ENCODE results near the gene EXOC3L1. TPM values are rescaled to one million over a fixed set of nuclear protein-coding genes. Genes with fewer than 3 reads are reported as not detected.

Gene EXOC3L1
- total RNA-seq, 2 donors from 2014 or later: 0.37 to 1.5 TPM

- H3K4me1 Mint-ChIP-seq: peaks cover 48% of the 10 kb centered on the region
- ATAC-seq (replicated peaks): peak; percentile 24
- H3K4me3 Mint-ChIP-seq: peak overlapping the region; percentile 99
- H3K9me3 Mint-ChIP-seq: no peaks in the 10 kb centered on the region
- H3K36me3 Mint-ChIP-seq (ENCODE audit: low read depth): peaks cover 90% of the 10 kb centered on the region
- peak overlapping the region; percentile 92 for H3K27ac Mint-ChIP-seq
- H3K27me3 Mint-ChIP-seq: peaks cover 20% of the 10 kb centered on the region
Measured at GRCh38 chr16:67170949-67171649, 18.8 kb downstream of the EXOC3L1 start.

- Mint-ChIP-seq H3K4me3 (peak within 1 kb of the TSS; percentile 99), H3K27me3 (peaks cover 21% of the 10 kb centered on the region), H3K27ac (peak within 1 kb of the TSS; percentile 92), H3K4me1 (peaks cover 42% of the 10 kb centered on the region), H3K9me3 (no peaks in the 10 kb centered on the region), H3K36me3 (ENCODE audit: low read depth) (peaks cover 86% of the 10 kb centered on the region)
- peak; percentile 69 for ATAC-seq (replicated peaks)
Measured at GRCh38 chr16:67170168-67170948, 19.6 kb downstream of the EXOC3L1 start, which contains the start of gene NOL3. Gene NOL3 (plus strand): TSS chr16:67170538.

- peaks cover 84% of the 10 kb centered on the region for H3K36me3 Mint-ChIP-seq (ENCODE audit: low read depth)
- no peaks in the 10 kb centered on the region for H3K9me3 Mint-ChIP-seq
- H3K27ac Mint-ChIP-seq: peak overlapping the region; percentile 92
- H3K4me3 Mint-ChIP-seq: peak overlapping the region; percentile 99
- peaks cover 39% of the 10 kb centered on the region for H3K4me1 Mint-ChIP-seq
- ATAC-seq (replicated peaks): no peak
- peaks cover 25% of the 10 kb centered on the region for H3K27me3 Mint-ChIP-seq
Measured at GRCh38 chr16:67169642-67170167, 20.2 kb downstream of the EXOC3L1 start.

- H3K27me3 Mint-ChIP-seq: peaks cover 25% of the 10 kb centered on the region
- peak overlapping the region; percentile 99 for H3K4me3 Mint-ChIP-seq
- H3K4me1 Mint-ChIP-seq: peaks cover 39% of the 10 kb centered on the region
- H3K9me3 Mint-ChIP-seq: no peaks in the 10 kb centered on the region
- no peak for ATAC-seq (replicated peaks)
- no peak overlapping the region for H3K27ac Mint-ChIP-seq
- H3K36me3 Mint-ChIP-seq (ENCODE audit: low read depth): peaks cover 80% of the 10 kb centered on the region
Measured at GRCh38 chr16:67169011-67169451, 20.9 kb downstream of the EXOC3L1 start.

- Mint-ChIP-seq H3K9me3 (no peaks in the 10 kb centered on the region), H3K27me3 (peaks cover 19% of the 10 kb centered on the region), H3K4me1 (peaks cover 30% of the 10 kb centered on the region), H3K27ac (no peak overlapping the region), H3K36me3 (ENCODE audit: low read depth) (peaks cover 79% of the 10 kb centered on the region), H3K4me3 (peak overlapping the region; percentile 99)
- no peak for ATAC-seq (replicated peaks)
Measured at GRCh38 chr16:67167588-67167987, 22.3 kb downstream of the EXOC3L1 start.

DNA sequence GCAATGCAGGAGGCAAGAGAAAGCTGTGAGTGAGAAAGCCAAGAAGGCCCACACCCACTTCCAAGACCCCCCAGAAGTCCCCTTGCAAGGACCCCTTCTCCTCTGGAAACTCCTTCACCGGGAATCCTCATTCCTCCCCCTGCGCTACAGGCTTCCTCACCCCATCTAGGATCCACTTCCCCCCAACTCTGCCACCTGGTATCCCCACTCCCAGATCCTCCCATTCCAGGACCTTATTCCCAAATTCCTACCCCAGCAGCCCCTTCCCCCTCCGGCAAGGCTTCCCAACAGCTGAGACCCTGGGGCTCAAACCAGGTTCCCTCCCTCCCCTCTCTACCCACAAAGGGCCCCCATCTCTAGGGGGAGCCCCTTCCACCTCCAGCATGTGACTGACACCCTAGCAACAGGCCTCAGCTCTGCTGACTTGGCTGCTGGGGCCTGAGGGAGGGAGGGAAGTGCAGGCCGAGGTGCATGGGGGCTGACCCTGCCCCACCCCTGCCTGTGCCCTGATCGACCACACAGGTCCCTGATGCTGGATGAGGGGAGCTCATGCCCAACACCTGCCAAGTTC lies 23.3 kb downstream of the EXOC3L1 start:
- H3K4me1 Mint-ChIP-seq: peaks cover 25% of the 10 kb centered on the region
- peak overlapping the region; percentile 66 for H3K27ac Mint-ChIP-seq
- peaks cover 85% of the 10 kb centered on the region for H3K36me3 Mint-ChIP-seq (ENCODE audit: low read depth)
- ATAC-seq (replicated peaks): no peak
- peaks cover 19% of the 10 kb centered on the region for H3K27me3 Mint-ChIP-seq
- H3K4me3 Mint-ChIP-seq: peak overlapping the region; percentile 99
- H3K9me3 Mint-ChIP-seq: no peaks in the 10 kb centered on the region

DNA sequence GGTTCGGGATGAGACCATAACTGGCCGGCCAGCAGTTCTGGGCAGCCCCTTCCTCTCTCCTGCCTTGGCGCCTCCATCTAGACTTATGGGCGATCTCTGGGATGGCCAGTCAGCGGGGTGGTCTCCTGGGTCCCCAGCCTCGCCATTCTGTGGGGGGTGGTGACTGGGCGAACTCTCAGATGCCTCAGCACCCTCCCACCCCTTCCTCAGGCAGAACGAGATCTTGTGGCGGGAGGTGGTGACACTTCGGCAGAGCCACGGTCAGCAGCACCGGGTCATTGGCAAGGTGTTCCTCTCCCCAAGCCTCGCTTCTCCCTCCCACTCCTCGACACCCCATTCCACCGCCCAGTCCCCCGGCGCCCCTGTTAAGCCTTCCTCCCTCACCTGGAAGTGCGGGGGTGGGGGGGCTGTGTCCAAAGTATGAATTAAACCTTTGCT lies 23.8 kb downstream of the EXOC3L1 start:
- ATAC-seq (replicated peaks): no peak
- Mint-ChIP-seq H3K9me3 (no peaks in the 10 kb centered on the region), H3K4me1 (peaks cover 20% of the 10 kb centered on the region), H3K4me3 (peak overlapping the region; percentile 99), H3K36me3 (ENCODE audit: low read depth) (peaks cover 85% of the 10 kb centered on the region), H3K27ac (peak overlapping the region; percentile 66), H3K27me3 (peaks cover 16% of the 10 kb centered on the region)

DNA sequence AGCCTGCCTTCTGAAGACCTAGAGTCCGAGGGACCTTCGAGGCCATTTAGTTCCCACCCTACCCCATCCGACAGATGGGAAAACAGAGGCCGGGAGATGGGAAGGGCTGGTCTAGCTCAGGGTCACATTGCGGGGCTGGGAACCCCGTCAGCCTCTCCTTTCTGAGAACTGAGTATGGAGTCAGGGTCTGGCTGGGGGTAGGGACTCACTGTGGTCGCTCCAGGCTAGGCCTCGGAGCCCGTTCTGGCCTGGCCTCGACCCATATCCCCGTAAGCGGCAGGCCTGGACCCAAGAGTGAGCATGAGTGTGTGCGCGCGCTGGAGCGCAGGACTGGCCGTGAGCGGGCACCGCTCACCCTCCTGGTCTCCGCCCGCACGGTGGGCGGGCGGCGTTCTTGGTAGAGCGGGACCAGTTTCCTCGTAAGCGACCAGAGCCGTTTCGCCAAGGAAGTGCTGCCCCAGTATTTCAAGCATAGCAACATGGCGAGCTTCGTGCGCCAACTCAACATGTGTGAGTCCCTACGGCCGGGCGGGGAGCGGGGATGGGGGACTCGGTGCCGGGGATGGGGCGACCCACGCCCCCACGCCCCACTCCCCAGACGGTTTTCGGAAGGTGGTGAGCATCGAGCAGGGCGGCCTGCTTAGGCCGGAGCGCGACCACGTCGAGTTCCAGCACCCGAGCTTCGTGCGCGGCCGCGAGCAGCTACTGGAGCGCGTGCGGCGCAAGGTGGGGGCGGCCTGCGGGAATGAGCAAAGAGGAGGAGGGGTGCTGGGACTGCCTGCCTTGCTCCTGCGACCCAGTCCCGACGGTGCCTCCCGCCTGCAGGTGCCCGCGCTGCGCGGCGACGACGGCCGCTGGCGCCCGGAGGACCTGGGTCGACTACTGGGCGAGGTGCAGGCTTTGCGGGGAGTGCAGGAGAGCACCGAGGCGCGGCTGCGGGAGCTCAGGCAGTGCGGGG lies 24.5 kb downstream of the EXOC3L1 start:
- Mint-ChIP-seq H3K36me3 (ENCODE audit: low read depth) (peaks cover 85% of the 10 kb centered on the region), H3K4me1 (peaks cover 15% of the 10 kb centered on the region), H3K27ac (no peak overlapping the region), H3K9me3 (no peaks in the 10 kb centered on the region), H3K27me3 (peaks cover 13% of the 10 kb centered on the region), H3K4me3 (peak overlapping the region; percentile 99)
- ATAC-seq (replicated peaks): no peak

DNA sequence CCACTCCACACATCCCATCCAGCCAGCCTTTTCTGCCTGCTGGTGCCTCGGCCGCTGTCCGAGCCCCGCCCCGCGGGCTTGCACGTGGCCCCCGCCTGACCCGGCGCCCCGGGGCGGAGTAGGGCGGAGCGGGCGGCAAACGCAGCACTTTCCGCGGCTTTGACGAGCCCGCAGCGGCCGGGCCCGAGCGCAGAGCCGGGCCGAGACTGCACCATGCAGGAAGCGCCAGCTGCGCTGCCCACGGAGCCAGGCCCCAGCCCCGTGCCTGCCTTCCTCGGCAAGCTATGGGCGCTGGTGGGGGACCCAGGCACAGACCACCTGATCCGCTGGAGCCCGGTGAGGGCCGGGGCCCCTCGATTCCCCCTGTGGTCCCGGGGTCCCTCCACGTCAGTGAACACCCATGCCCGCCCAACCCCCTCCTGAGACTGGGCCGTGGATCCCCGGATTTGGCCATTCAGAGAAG lies 25.3 kb downstream of the EXOC3L1 start, which contains the start of gene HSF4:
HSF4 (plus strand) TSS at position 147 of the 463 bp plus-strand sequence; CDS start at position 214, 67 bp downstream.
- peaks cover 83% of the 10 kb centered on the region for H3K36me3 Mint-ChIP-seq (ENCODE audit: low read depth)
- no peak for ATAC-seq (replicated peaks)
- no peak within 1 kb of the TSS for H3K27ac Mint-ChIP-seq
- H3K9me3 Mint-ChIP-seq: no peaks in the 10 kb centered on the region
- H3K27me3 Mint-ChIP-seq: peaks cover 13% of the 10 kb centered on the region
- peak within 1 kb of the TSS; percentile 99 for H3K4me3 Mint-ChIP-seq
- H3K4me1 Mint-ChIP-seq: peaks cover 10% of the 10 kb centered on the region

GRCh38 chr16:67163999-67164558 lies 25.9 kb downstream of the EXOC3L1 start:
- no peak for ATAC-seq (replicated peaks)
- Mint-ChIP-seq H3K27me3 (peaks cover 13% of the 10 kb centered on the region), H3K36me3 (ENCODE audit: low read depth) (peaks cover 82% of the 10 kb centered on the region), H3K27ac (no peak overlapping the region), H3K4me3 (peak overlapping the region; percentile 94), H3K4me1 (peaks cover 10% of the 10 kb centered on the region), H3K9me3 (no peaks in the 10 kb centered on the region)

GRCh38 chr16:67163164-67163998 lies 26.6 kb downstream of the EXOC3L1 start:
- H3K4me1 Mint-ChIP-seq: peaks cover 13% of the 10 kb centered on the region
- H3K27me3 Mint-ChIP-seq: peaks cover 13% of the 10 kb centered on the region
- no peaks in the 10 kb centered on the region for H3K9me3 Mint-ChIP-seq
- H3K4me3 Mint-ChIP-seq: peak overlapping the region; percentile 94
- peak; percentile 1 for ATAC-seq (replicated peaks)
- H3K27ac Mint-ChIP-seq: no peak overlapping the region
- peaks cover 82% of the 10 kb centered on the region for H3K36me3 Mint-ChIP-seq (ENCODE audit: low read depth)

DNA sequence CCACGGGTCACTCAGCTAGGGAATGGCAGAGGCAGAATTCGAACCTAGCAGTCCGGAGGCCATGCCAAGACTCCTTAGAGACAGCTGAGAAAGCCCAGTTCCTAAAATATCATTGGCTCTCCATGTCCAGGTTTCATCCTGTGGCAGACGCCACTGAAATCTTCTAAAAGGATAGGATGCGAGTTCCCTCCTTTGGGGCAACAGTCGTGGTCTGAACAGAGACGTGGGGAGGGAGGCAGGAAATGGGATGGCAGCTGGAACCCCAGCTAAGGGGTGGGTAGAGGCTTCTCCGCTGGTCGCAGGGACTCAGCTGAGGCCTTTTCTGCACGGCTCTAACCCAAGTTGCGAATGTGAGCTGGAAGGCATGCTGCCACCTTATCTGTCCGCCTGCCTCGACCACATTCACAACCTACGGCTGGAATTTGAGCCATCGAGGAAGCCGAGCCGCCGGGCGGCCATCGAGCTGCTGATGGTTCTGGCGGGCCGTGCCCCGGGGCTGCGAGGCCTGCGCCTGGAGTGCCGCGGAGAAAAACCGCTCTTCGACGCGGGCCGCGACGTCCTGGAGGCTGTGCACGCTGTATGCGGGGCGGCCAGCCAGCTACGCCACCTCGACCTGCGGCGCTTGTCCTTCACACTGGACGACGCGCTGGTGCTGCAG lies 27.3 kb downstream of the EXOC3L1 start:
- Mint-ChIP-seq H3K9me3 (no peaks in the 10 kb centered on the region), H3K27me3 (peaks cover 13% of the 10 kb centered on the region), H3K27ac (no peak overlapping the region), H3K4me3 (peak overlapping the region; percentile 94), H3K36me3 (ENCODE audit: low read depth) (peaks cover 82% of the 10 kb centered on the region), H3K4me1 (peaks cover 17% of the 10 kb centered on the region)
- no peak for ATAC-seq (replicated peaks)
